GM19099 (cell line): Measurements from ENCODE around the gene MTMR12.

Experiments
- POLR2A ChIP-seq: IDR thresholded peaks from 3 replicates; pipeline ENCODE4 v1.6.1; 2011; ENCODE audit warnings: low read depth; ENCODE audit not compliant: insufficient read length; ENCODE audit errors: extremely low read depth

The MTMR12 gene

DNA sequence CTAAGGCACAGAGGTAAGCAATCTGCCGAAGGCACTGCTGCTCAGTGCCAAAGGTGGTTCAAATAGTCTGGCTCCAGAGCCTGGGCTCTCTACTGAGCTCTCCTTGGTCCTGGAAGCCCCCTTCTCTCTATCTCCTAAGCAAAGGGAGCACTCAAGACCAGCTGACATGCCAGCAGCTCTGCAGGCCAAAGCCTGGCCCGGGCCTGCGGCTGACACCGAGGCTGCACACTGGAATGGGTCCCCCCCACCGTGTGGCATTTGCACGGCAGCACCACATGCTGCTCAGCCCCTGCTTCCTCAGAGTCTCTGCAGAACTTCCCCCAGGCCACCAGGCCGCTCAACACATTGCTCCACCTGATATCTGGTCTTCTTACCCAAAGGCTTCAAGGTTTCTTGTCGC is 80.8 kb downstream of the MTMR12 start:
- TF ChIP-seq POLR2A: no peak

DNA sequence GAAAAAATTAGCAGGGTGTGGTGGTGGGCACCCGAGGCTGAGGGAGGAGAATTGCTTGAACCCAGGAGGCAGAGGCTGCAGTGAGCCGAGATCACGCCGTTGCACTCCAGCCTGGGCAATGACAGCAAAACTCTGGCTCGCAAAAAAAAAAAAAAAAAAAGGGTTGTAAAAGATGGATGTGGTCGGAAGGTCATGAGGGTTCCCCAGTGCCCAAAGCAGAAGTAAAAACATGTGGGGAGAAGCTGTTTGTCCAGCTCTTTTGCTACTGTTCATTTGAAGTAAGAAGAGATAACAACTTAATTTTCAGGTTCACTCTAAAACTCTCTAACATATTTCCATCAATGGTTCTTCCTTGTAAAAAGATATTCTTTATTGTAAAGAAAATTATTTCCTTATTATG is 81.5 kb downstream of the MTMR12 start:
- TF ChIP-seq POLR2A: no peak

GRCh38 chr5:32230356-32231099 is 82.2 kb downstream of the MTMR12 start:
- no peak for TF ChIP-seq POLR2A

- no peak for TF ChIP-seq POLR2A
Observed at GRCh38 chr5:32229586-32229985, 83.2 kb downstream of the MTMR12 start.

DNA sequence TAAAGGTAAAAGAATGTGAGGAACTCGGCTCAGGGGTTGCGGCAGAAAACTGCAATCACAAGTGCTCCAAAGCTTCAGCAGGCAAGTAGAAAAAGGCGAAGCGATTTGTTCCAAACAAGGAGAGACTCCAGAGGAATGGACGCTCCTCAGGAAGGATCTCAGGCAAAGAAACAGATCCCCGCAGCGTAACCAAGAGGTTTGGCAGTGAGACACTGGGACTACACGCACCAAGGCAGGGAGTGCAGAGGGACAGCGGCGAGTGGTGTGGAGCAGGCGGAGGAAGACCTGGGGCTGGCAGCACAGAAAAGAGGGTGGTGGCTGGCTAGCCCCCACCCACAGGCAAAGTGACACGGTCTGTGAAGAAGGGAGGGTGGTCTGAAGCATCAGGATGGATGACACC is 83.9 kb downstream of the MTMR12 start:
- TF ChIP-seq POLR2A: no peak

DNA sequence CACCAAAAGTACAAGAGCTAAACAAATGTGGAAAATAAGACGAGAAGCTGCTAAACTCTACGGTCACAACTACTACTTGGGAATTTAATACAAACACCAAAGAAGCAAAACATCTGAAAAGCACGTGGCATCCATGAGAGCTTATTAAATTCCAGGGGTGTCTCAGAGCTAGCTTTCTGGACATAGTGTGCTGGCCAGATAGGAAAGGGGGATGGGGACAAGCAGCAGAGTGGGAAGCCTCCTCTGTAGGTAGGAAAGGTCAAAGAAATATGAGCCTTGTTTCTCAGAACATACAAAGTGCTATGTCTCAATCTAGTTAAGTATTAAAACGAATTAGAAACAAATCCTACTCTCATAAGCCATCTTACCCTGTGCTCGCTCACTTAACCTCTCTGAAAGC is 87.3 kb downstream of the MTMR12 start:
- no peak for TF ChIP-seq POLR2A

DNA sequence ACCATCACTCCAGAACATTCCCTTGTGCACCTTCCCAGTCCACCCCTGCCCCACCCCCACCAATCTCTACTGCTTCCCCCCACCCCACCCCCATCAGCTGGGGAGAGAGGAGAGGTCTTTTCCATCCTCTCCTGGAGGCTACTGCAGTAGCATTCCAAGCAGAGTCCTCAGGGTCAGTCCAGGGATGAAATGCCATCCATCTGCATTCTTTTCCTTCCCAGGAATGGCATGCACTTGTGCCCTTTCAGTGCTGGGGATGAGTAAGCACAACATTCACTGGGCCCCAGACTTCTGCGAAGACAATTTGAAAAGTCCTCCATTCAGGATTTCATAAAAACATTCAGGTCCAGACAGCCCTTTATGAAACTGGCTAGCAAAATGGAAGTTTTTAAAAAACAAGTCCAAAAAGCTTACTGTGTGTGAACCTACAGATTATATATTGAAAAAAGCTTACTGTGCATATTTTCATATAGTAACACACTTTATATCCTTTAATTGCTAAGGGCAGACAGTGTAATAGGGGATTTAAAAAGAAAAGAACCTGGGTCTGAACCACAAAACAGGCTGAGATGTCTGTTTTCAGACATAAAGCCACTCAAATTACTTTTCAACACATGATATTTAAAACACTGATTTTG is 88.6 kb downstream of the MTMR12 start:
- TF ChIP-seq POLR2A: no peak

- no peak for TF ChIP-seq POLR2A
Observed at GRCh38 chr5:32222723-32223470, 89.8 kb downstream of the MTMR12 start.

DNA sequence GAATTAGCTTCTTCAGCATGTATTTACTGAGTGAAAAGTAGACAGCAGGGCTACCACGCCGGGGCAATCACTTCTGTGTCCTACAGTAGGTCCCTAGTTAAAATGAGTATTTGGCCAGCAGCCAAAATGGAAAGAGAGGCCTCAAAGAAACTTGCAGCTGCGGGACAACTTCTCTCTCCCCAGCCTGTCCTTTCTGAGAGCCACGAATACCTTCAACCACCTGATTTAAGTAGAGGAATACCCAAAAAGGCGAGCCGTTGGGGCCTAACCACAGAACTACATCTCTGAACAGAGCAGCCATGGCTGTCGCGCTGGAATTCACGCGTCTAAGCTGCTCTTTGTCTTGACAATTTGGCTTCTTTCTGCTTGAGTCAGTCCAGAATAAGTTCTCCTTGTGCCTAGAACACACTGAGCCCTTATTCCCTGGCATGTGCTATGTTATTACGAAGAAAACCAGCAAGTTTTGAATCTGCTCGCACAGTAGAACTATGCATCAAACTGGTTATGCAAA is 94.8 kb downstream of the MTMR12 start:
- no peak for TF ChIP-seq POLR2A

DNA sequence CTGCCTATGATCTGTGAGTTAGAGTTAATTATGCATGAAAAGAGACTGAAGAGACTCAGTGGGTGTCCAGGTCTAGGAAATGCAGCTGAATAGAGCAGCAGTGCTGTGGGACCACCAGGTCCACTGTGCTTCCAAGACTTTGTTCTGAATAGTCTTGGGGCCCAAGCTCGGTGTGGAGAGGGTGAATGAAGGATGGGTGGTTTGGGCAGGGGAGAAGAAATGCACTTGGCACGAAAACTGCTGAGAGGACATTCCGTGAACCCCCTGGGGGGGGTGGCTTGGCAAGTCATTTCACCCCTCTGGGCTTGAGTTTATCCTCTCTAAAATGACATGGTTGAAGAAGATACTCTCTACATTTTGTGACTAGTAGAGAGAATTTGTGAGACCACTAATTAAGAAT is 102.6 kb downstream of the MTMR12 start:
- TF ChIP-seq POLR2A: no peak

- no peak for TF ChIP-seq POLR2A
Observed at GRCh38 chr5:32207355-32207634, 105.4 kb downstream of the MTMR12 start.

GRCh38 chr5:32206509-32207354 is 106.0 kb downstream of the MTMR12 start:
- no peak for TF ChIP-seq POLR2A

DNA sequence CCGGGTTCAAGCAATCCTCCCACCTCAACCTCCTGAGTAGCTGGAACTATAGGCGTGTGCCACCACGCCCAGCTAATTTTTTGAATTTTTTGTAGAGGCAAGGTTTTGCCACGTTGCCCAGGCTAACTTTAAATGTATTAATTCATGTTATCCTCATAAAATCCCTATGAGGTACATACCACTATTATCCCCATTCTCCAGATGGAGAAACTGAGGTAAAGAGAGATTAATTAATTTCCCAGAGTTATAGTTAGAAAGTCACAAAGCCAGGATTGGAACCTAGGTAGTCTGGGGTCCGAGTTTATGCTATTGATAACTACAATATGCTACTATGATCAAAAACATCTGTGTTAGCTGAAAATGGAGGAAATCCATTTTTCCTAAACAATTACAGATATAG is 106.7 kb downstream of the MTMR12 start:
- TF ChIP-seq POLR2A: no peak

DNA sequence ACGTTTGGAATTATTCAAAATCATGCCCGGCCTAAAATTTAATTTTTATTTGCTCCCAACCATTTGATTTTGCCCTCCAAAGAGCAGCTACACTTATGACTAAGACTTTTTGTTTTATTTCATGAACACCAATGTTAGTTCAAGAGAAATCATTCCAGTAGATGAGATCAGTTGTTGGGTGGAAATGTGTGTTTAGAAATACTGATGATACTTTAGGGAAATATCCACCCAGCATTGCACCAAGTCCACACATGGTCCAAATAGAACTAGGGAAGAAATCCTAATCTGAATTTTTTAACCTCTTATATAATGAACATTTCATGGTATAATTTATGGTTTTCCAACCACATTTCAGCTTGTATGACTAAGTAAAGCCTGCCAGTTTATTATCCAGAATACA is 110.3 kb downstream of the MTMR12 start:
- no peak for TF ChIP-seq POLR2A
